Neutrophil (primary cell): ENCODE measurements around the gene SELENOK.
A peak's percentile ranks its signal among the peaks of the same experiment; 100 is the strongest.

Experiments
- H3K27ac ChIP-seq: fragments of 200-600 bp; sonication (generic); 2 replicates; pipeline ENCODE4 v1.5.1; 2016; ENCODE audit warnings: mild to moderate bottlenecking, moderate library complexity
- H3K27me3 ChIP-seq: fragments of 200-600 bp; sonication (generic); 2 replicates; pipeline ENCODE4 v1.6.0; 2016; ENCODE audit warnings: mild to moderate bottlenecking
- H3K36me3 ChIP-seq: fragments of 200-600 bp; sonication (generic); 2 replicates; pipeline ENCODE4 v1.5.1; 2017
- H3K4me1 ChIP-seq, 2 experiments: fragments of 200-600 bp in 1 of 2; sonication (generic) in 1 of 2; 1 replicate in 1 of 2; 2 replicates in 1 of 2; pipeline versions ENCODE4 v1.5.1 to v1.6.1; 2013 to 2016; ENCODE audit warnings: low read depth in 1 of 2, low read length in 1 of 2, mild to moderate bottlenecking in 1 of 2, moderate library complexity in 1 of 2; ENCODE audit not compliant: control insufficient read depth in 1 of 2, insufficient read depth in 1 of 2
- H3K4me3 ChIP-seq, 2 experiments: fragments of 200-600 bp in 1 of 2; sonication (generic) in 1 of 2; 1 replicate in 1 of 2; 2 replicates in 1 of 2; pipeline ENCODE4 v1.5.1; 2013 to 2016; ENCODE audit warnings: low read depth in 1 of 2, low read length in 1 of 2, mild to moderate bottlenecking in 1 of 2, moderate library complexity in 1 of 2
- H3K9me3 ChIP-seq: fragments of 200-600 bp; sonication (generic); 2 replicates; pipeline ENCODE4 v1.5.1; 2016
- TF ChIP-seq, protein P1 (sequence below): fragments of 200-600 bp; sonication (generic); IDR thresholded peaks from 2 replicates; pipeline ENCODE4 v1.5.1; 2016; ENCODE audit warnings: antibody characterized with exemption

The SELENOK gene

DNA sequence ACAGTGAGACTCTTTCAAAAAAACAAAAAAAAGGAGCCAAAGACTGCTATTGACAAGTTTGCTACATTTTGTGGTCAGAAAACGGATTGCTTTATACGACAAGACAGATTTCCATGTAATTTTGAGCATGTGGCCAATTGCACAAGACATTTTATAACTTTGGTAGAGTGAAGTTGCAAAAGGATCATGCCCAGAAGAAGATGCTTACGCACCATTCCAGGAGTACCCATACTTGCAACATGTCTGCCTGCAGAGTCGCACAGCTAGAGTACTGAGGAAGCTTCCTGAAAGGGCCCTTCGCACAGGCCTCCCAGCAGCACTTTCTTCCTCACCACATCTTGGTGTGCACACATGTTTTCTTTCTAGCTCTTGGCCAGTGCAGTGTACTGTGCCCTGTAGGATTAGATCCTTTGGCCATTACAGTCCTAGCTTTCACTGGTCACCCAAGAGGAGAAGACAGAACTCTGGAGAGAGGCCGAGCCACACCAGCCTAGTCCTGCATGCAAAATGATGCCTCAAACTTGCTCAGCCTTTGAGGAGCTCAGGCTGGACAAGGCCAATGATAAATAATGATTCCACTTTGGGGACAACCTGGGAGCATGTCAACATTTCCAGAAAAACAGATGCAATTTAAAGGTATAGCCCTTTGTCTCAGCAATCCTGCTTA lies 57.1 kb downstream of the SELENOK start:
- no peak overlapping the region for H3K4me3 ChIP-seq
- H3K4me1 ChIP-seq, result peaks cover 61% of the 10 kb centered on the region in 2 experiments
- TF ChIP-seq, protein P1, sequence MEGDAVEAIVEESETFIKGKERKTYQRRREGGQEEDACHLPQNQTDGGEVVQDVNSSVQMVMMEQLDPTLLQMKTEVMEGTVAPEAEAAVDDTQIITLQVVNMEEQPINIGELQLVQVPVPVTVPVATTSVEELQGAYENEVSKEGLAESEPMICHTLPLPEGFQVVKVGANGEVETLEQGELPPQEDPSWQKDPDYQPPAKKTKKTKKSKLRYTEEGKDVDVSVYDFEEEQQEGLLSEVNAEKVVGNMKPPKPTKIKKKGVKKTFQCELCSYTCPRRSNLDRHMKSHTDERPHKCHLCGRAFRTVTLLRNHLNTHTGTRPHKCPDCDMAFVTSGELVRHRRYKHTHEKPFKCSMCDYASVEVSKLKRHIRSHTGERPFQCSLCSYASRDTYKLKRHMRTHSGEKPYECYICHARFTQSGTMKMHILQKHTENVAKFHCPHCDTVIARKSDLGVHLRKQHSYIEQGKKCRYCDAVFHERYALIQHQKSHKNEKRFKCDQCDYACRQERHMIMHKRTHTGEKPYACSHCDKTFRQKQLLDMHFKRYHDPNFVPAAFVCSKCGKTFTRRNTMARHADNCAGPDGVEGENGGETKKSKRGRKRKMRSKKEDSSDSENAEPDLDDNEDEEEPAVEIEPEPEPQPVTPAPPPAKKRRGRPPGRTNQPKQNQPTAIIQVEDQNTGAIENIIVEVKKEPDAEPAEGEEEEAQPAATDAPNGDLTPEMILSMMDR, result no peak

More for the DNA sequence above, 57.1 kb downstream of the SELENOK start:
- no peaks in the 10 kb centered on the region for H3K36me3 ChIP-seq
- H3K9me3 ChIP-seq, result no peaks in the 10 kb centered on the region
- H3K27me3 ChIP-seq, result no peaks in the 10 kb centered on the region
- H3K27ac ChIP-seq, result peak overlapping the region; percentile 57
